ENCODE measurements around the gene STARD3NL. TPM values are rescaled to one million over a fixed set of nuclear protein-coding genes. Genes with fewer than 3 reads are reported as not detected.

The STARD3NL gene
- polyA plus RNA-seq, 1 donor from 2014 or later, result 233 TPM

GRCh38 chr7:38274486-38274885, 96.4 kb downstream of the STARD3NL start:
- no peaks in the 10 kb centered on the region for H3F3A ChIP-seq (ENCODE audit: insufficient read depth, low read length, poor library complexity, severe bottlenecking)
- H3K79me2 ChIP-seq (replicated peaks; ENCODE audit: insufficient read depth, low read length), result no peaks in the 10 kb centered on the region
- H3K9me3 ChIP-seq (ENCODE audit: low read length), result no peaks in the 10 kb centered on the region
- H3K27ac ChIP-seq (ENCODE audit: low read length), result no peak overlapping the region
- TF ChIP-seq RAD21 (conservative IDR thresholded peaks at IDR 0.05) (no peak), SMC3 (conservative IDR thresholded peaks at IDR 0.05; ENCODE audit: poor library complexity) (no peak), POLR2AphosphoS5 (IDR thresholded peaks at IDR 0.05) (no peak), MXI1 (conservative IDR thresholded peaks at IDR 0.05; ENCODE audit: poor library complexity, severe bottlenecking) (no peak), TAF1 (IDR thresholded peaks at IDR 0.05; ENCODE audit: low read depth) (no peak), EP300 (conservative IDR thresholded peaks at IDR 0.05; ENCODE audit: poor library complexity, severe bottlenecking) (no peak), EZH2 (IDR thresholded peaks at IDR 0.05; ENCODE audit: borderline replicate concordance, insufficient read depth, low read length, poor library complexity, severe bottlenecking) (no peak)
- TF ChIP-seq, protein P1, sequence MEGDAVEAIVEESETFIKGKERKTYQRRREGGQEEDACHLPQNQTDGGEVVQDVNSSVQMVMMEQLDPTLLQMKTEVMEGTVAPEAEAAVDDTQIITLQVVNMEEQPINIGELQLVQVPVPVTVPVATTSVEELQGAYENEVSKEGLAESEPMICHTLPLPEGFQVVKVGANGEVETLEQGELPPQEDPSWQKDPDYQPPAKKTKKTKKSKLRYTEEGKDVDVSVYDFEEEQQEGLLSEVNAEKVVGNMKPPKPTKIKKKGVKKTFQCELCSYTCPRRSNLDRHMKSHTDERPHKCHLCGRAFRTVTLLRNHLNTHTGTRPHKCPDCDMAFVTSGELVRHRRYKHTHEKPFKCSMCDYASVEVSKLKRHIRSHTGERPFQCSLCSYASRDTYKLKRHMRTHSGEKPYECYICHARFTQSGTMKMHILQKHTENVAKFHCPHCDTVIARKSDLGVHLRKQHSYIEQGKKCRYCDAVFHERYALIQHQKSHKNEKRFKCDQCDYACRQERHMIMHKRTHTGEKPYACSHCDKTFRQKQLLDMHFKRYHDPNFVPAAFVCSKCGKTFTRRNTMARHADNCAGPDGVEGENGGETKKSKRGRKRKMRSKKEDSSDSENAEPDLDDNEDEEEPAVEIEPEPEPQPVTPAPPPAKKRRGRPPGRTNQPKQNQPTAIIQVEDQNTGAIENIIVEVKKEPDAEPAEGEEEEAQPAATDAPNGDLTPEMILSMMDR (IDR thresholded peaks at IDR 0.05; ENCODE audit: poor library complexity, severe bottlenecking), result no peak
- TF ChIP-seq, protein P2, sequence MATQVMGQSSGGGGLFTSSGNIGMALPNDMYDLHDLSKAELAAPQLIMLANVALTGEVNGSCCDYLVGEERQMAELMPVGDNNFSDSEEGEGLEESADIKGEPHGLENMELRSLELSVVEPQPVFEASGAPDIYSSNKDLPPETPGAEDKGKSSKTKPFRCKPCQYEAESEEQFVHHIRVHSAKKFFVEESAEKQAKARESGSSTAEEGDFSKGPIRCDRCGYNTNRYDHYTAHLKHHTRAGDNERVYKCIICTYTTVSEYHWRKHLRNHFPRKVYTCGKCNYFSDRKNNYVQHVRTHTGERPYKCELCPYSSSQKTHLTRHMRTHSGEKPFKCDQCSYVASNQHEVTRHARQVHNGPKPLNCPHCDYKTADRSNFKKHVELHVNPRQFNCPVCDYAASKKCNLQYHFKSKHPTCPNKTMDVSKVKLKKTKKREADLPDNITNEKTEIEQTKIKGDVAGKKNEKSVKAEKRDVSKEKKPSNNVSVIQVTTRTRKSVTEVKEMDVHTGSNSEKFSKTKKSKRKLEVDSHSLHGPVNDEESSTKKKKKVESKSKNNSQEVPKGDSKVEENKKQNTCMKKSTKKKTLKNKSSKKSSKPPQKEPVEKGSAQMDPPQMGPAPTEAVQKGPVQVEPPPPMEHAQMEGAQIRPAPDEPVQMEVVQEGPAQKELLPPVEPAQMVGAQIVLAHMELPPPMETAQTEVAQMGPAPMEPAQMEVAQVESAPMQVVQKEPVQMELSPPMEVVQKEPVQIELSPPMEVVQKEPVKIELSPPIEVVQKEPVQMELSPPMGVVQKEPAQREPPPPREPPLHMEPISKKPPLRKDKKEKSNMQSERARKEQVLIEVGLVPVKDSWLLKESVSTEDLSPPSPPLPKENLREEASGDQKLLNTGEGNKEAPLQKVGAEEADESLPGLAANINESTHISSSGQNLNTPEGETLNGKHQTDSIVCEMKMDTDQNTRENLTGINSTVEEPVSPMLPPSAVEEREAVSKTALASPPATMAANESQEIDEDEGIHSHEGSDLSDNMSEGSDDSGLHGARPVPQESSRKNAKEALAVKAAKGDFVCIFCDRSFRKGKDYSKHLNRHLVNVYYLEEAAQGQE (IDR thresholded peaks at IDR 0.05; ENCODE audit: borderline replicate concordance), result no peak
- no peak overlapping the region for H3K4me2 ChIP-seq (ENCODE audit: low read length)
- H4K20me1 ChIP-seq (ENCODE audit: insufficient read depth), result no peaks in the 10 kb centered on the region
- no peaks in the 10 kb centered on the region for H3K36me3 ChIP-seq (ENCODE audit: insufficient read depth, low read length)
- H3K9me2 ChIP-seq (ENCODE audit: insufficient read depth, low read length), result no peaks in the 10 kb centered on the region
- no peak overlapping the region for H2AFZ ChIP-seq (ENCODE audit: low read depth, low read length)
- no peak overlapping the region for H3K4me3 ChIP-seq (ENCODE audit: low read length)
- no peak overlapping the region for H3K9ac ChIP-seq (ENCODE audit: low read length)
- H3K27me3 ChIP-seq (ENCODE audit: insufficient read depth, low read depth, low read length), result no peaks in the 10 kb centered on the region

GRCh38 chr7:38274927-38275620, 97.0 kb downstream of the STARD3NL start:
- Histone ChIP-seq H3K27me3 (ENCODE audit: insufficient read depth, low read depth, low read length) (no peaks in the 10 kb centered on the region), H3K9me3 (ENCODE audit: low read length) (no peaks in the 10 kb centered on the region), H3K36me3 (ENCODE audit: insufficient read depth, low read length) (no peaks in the 10 kb centered on the region), H4K20me1 (ENCODE audit: insufficient read depth) (no peaks in the 10 kb centered on the region), H2AFZ (ENCODE audit: low read depth, low read length) (no peak overlapping the region), H3K9me2 (ENCODE audit: insufficient read depth, low read length) (no peaks in the 10 kb centered on the region), H3F3A (ENCODE audit: insufficient read depth, low read length, poor library complexity, severe bottlenecking) (no peaks in the 10 kb centered on the region), H3K27ac (ENCODE audit: low read length) (no peak overlapping the region), H3K79me2 (replicated peaks; ENCODE audit: insufficient read depth, low read length) (no peaks in the 10 kb centered on the region), H3K4me2 (ENCODE audit: low read length) (no peak overlapping the region), H3K4me3 (ENCODE audit: low read length) (no peak overlapping the region), H3K9ac (ENCODE audit: low read length) (no peak overlapping the region)
- no peak for TF ChIP-seq SMC3 (conservative IDR thresholded peaks at IDR 0.05; ENCODE audit: poor library complexity)
- TF ChIP-seq, protein P2 (IDR thresholded peaks at IDR 0.05; ENCODE audit: borderline replicate concordance), result no peak
- TF ChIP-seq TAF1 (IDR thresholded peaks at IDR 0.05; ENCODE audit: low read depth), result no peak
- no peak for TF ChIP-seq EZH2 (IDR thresholded peaks at IDR 0.05; ENCODE audit: borderline replicate concordance, insufficient read depth, low read length, poor library complexity, severe bottlenecking)
- TF ChIP-seq EP300 (conservative IDR thresholded peaks at IDR 0.05; ENCODE audit: poor library complexity, severe bottlenecking), result no peak
- TF ChIP-seq POLR2AphosphoS5 (IDR thresholded peaks at IDR 0.05), result no peak
- TF ChIP-seq RAD21 (conservative IDR thresholded peaks at IDR 0.05), result no peak
- TF ChIP-seq, protein P1 (IDR thresholded peaks at IDR 0.05; ENCODE audit: poor library complexity, severe bottlenecking), result no peak
- no peak for TF ChIP-seq MXI1 (conservative IDR thresholded peaks at IDR 0.05; ENCODE audit: poor library complexity, severe bottlenecking)

Data from neural cell (in vitro differentiated cells).